G401 (cell line): ENCODE data around the gene SCAPER. TPM values are rescaled to one million over a fixed set of nuclear protein-coding genes. Genes with fewer than 3 reads are reported as not detected.
"Not testable (repeated sequence)": the region's sequence is repeated elsewhere in the genome, so short reads cannot be mapped to it uniquely, and the experiment has no call there.

Source experiments
- DNase-seq: peaks from one replicate; pipeline ENCODE4 v3.0.0-alpha.2; 2015; ENCODE audit warnings: low spot score
- in situ Hi-C: cut with HindIII; loops from 2 replicates; pipeline ENCODE4 v1.10.0; 2016; ENCODE audit warnings: low sequenced_read_pairs, mixed read lengths
- total RNA-seq: library from RNA; depleted of rRNA; stranded (reverse); fragments of >200 nt; shearing (Covaris generic); gene quantifications from 2 replicates; pipeline ENCODE4 v1.2.3, GENCODE V29; 2014

The SCAPER gene
- total RNA-seq, 1 experiment from 2014 or later = 4.6 TPM

- DNase-seq = no peak
Observed at GRCh38 chr15:76533995-76534394, 371.1 kb downstream of the SCAPER start.

DNA sequence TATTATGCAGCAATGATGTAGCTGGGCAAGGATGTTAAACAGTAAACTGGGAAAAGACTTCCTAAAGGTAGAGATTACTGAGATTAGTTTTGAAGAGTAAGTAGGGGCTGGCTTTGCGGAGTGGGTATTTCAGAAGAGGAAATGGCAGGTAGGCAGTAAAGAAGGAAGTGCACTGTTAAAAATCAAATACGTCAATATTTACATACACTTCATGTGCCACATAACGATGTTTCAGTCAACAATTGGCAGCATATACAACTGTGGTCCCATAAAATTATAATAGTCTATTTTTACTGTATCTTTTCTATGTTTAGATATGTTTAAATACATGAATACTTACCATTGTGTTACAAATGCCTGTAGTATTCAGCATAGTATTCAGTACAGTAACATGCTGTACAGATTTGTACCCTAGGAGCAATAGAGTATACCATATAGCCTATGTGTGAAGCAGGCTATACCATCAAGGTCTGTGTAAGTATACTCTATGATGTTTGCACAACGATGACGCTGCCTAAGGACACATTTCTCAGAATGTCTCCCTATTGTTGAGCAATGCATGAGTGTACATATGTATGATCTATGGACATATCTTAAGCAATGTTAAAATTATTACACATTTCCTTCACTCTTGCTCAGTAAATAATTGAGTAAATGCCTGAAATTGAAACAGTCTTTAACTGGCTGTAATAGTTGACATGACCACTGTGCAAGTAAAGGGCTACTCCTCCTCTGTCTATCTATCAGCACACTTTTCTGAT, 371.9 kb downstream of the SCAPER start:
- in situ Hi-C loops = no loop called here
- DNase-seq = no peak

More at GRCh38 chr15:76533995-76534394, 371.1 kb downstream of the SCAPER start:
- in situ Hi-C loops = no loop called here

DNA sequence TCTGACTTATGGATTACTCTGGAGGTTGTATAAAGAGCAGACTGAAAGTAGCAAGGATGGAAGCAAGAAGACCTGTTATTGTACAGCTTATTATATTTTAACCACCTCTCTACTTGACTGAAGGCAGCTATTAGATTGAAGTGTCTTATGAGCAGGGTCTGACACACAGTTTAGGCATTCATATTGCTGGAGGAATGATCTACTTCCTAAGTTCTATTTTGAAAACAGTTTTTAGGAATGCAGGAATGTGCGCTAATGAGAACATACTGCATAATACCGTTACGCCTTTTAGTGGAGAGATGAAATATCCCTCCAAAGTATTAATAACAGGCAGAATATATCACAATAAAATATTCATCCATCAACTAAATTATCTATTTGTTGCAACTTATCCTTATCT, 375.2 kb downstream of the SCAPER start:
- in situ Hi-C loops = no loop called here
- no peak for DNase-seq

DNA sequence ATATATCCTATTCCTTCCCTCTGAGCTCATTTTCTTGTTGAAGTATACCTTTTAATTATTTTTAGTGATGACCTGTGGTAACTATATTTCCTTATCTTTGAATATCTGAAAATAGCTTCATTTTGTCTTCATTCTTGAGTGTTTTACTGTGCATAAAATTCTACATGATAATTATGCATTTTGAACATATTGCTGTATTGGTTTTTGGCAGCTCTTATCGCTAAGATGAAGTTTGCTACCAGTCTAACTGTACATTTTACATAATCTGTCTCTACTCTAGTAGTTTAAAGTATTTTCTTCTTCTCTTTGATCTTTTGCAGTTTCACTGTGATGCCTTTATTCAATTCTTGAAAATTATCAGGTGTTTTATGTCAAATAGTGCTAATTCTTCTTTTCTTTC, 379.0 kb downstream of the SCAPER start:
- no peak for DNase-seq
- in situ Hi-C loops = no loop called here

- DNase-seq = no peak
- in situ Hi-C loops = no loop called here
Observed at GRCh38 chr15:76517910-76518309, 387.2 kb downstream of the SCAPER start.

- in situ Hi-C loops = no loop called here
Observed at GRCh38 chr15:76514282-76514681, 390.9 kb downstream of the SCAPER start.

DNA sequence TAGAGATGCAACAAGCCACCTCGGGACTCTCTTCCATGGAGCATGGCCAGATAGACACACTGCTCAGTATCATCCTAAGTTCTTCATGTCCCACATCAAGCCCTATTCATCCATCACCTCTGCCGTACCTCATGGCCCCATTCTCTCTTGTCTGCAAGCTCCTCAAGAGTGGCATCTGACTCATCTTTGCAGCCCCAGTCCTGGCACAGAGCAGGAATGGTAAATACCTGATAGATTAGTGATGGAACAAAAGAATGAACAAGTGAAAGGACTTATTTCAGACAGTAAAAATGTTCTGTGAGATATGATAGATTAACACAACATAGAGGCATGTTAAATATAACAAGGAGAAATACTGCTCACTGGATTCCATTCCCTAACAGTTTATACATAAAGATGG, 392.2 kb downstream of the SCAPER start:
- DNase-seq = no peak
- in situ Hi-C loops = no loop called here

More at GRCh38 chr15:76514282-76514681, 390.9 kb downstream of the SCAPER start:
- DNase-seq = peak; percentile 25

GRCh38 chr15:76510663-76511062, 394.5 kb downstream of the SCAPER start:
- DNase-seq, in situ Hi-C loops: not testable (repeated sequence)

DNA sequence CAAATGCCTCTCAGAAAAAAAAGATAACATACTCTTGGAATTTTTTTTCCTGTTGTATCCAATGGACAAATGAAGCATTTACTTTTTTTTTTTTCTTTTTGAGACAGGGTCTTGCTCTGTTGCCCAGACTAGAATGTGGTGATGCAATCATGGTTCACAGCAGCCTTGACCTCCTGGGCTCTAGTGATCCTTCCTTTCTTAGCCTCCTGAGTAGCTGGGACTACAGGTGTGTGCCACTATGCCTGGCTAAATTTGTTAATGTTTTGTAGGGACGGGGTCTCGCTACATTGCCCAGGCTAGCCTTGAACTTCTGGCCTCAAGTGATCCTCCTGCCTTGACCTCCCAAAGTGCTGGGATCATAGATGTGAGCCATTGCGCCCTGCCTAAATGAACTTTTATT, 401.3 kb downstream of the SCAPER start:
- no peak for DNase-seq
- in situ Hi-C loops = no loop called here

GRCh38 chr15:76503121-76503520, 402.0 kb downstream of the SCAPER start:
- in situ Hi-C loops = no loop called here
- DNase-seq = no peak

DNA sequence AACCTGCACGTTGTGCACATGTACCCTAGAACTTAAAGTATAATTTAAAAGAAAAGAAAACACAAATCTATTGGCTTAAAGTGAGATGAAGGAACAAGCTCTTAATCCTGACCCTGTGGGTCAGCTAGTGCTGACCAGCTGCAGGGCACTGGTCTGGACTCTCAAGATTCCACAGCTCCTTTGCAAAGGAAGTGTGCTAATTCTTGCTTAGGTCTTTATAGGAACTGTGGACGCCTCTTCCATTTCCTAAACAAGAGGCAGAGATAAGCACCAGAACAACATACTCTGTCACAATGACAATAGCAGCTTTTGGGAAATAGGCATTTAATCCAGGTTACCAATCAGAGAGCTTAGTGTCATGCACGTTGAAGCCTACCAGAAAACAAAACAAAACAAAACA, 402.5 kb downstream of the SCAPER start:
- in situ Hi-C loops = no loop called here
- no peak for DNase-seq

GRCh38 chr15:76502185-76502584, 403.0 kb downstream of the SCAPER start:
- in situ Hi-C loops, DNase-seq: not testable (repeated sequence)

DNA sequence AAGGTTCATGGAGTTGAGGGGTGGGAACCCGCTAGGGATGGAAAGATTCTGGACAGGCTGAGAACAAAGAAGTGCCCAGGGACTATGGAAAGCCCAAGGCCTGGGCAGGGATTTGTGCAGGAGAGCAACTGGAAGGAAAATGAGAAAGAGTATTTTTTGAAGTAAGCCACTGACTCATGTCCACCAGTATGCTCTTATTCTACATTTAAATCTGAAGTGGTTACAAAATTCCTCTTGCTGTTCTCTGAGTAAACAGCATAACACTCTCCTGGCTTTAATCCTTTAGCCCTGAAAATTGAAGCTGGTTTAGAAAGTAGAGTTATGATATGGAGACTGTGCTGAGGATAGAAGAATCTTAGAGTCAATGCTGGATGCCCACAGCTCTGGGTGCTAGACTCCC, 403.4 kb downstream of the SCAPER start:
- in situ Hi-C loops = no loop called here
- DNase-seq = no peak

GRCh38 chr15:76501011-76501410, 404.1 kb downstream of the SCAPER start:
- in situ Hi-C loops = no loop called here
- no peak for DNase-seq

- no peak for DNase-seq
- in situ Hi-C loops = no loop called here
Observed at GRCh38 chr15:76495487-76495886, 409.7 kb downstream of the SCAPER start.

DNA sequence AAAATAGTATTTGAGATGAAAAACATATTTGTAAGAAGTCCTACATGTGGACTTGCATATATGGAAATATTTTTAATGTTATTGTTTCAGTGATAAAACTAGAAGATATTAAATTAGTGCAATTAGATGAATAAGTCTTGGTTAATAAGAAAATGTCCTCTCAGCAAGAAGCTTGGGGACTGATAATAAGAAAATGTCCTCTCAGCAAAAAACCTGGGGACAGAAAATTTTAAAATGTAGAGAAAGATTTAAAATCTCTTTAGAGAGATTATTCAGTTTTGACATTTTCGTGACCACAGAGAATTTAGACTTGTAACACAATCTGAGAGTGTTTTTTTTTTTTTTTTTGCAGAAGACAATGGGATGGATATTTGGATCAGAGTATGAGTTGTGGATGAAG, 412.6 kb downstream of the SCAPER start:
- in situ Hi-C loops = no loop called here
- DNase-seq = no peak

- in situ Hi-C loops = no loop called here
Observed at GRCh38 chr15:76483752-76484151, 421.4 kb downstream of the SCAPER start.

GRCh38 chr15:76483018-76483417, 422.1 kb downstream of the SCAPER start:
- in situ Hi-C loops = no loop called here
- DNase-seq = no peak

More at GRCh38 chr15:76483752-76484151, 421.4 kb downstream of the SCAPER start:
- DNase-seq = no peak

DNA sequence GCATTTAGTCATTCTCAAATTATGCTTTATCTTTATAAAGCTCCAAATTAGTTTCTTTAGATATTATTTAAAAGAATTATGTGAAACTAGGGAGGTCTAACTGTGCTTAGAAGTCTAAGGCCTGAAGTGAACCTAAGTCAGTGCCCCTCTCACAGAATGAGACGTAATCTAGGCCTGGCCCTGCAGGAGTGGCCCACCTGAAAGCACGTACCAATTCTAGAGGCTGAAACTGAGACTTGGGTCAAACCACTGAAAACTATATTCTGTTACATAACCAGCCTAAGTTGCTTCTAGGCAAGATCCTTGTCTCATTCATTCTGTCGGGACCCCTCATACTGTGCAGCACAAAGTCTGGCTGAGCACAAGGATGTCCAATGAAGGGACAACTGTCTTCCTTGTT, 424.9 kb downstream of the SCAPER start:
- in situ Hi-C loops = no loop called here

GRCh38 chr15:76470691-76471090, 434.4 kb downstream of the SCAPER start:
- in situ Hi-C loops = no loop called here
- DNase-seq = no peak

More for the DNA sequence above, 424.9 kb downstream of the SCAPER start:
- no peak for DNase-seq

GRCh38 chr15:76468722-76469121, 436.4 kb downstream of the SCAPER start:
- no peak for DNase-seq
- in situ Hi-C loops = no loop called here
